ENCODE results near the gene PRODH2.

The PRODH2 gene

DNA sequence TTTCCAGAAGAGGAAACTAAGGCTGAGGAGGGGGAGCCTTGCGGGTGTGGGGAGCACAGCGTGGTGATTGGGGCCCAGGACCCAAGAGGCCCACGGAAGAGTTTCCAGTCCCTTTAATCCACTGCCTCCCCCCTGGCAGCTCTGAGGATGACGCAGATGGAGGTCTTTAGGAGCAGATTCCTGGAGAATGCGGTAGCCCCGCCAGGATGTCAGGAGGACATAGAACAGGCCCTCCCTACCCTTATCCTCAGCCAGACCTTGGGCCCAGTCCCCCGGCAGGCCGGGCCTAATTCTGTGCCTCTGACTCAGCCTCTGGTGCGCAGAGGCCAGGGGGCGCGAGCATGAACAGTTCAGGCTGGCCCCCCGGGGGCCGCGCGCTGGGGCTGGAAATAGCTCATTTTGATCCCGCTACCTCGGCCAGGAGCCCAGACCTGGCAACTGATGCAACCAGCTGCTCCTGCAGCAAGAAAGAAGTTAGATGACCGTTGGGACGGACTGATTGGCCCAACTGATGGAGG is 55.4 kb downstream of the PRODH2 start:
- peak; percentile 31 to 47 for DNase-seq

DNA sequence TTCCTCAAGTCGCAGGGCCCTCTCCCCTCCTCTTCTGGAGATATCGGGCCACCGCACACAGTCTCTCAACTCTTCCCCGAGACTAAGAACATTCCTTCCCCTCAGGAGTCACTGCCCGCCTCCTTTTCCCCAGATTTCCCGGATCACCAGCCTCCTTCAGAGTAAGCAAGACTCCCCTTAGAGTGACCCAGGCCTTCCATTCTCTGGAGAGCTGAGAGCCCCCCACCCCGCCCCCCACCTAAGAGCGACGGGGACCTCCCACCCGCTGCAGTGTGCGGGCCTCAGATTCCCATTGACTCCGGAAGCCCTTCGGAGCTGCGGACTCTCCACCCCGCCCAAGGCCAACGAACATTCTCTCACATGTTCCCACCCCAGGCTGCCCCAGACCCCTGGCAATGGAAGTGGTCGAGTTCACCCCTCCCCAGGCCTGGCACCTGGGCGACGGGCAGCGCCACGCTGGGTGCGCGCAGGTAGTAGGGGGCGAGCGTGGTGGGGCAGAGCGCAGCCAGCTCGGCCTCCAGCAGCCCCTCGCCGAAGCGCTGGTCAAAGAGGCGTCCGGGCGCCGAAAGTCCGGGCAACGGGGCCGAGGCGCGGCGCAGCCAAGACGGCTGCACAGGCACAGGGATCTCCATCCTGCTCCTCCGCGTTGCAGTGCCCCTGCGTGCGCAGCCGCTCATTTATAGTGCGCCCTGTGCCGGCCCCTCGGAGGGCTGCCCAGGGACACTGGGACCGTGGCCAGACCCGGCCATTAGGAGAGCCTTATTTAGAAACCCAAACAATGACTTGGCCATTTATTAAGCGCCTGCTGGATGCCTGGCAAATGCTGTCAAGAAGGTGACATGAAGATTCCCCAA is 56.0 kb downstream of the PRODH2 start, which contains the start of gene HSPB6:
TSS of gene HSPB6 (minus strand) at position 653 of the 854 bp plus-strand sequence. CDS start at position 632, 21 bp downstream.
- no peak for DNase-seq

DNA sequence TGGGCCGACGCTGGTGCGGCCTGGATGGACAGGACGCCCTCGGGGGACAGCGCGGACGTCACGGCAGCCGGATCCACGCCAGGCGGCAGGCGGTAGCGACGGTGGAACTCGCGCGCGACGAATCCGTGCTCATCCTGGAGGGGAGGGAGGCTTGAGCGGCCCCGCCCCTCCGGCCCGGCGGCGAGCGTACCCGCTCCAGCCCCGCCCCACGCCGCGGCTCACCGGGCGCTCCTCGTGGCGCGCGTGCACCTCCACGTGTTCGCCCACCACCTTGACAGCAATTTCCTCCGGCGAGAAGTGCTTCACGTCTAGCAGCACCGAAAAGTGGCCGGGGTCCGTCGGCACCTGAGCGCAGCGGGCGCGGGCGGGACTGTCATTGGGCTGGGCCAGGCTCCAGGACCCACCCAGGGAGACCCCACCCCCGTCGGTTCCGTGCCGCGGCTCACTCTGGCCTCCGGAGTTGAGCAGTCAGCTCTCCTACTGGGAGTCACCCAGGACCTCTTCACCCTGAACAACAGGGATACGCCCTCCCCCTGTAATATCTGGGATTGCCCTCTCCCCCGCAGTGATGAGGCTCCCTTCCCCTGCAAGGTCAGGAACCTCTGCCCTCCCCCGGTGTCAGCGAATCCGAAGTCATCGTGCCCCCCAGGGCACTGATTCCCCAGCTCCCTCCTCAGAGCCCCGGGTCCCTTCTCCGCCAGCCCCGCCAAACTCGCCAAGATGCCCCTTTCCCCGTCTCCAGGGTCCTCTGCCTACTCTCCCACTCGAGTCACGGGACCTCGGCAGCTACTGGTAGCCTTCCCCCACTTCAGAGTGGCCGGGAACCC is 56.9 kb downstream of the PRODH2 start:
- peak; percentile 54 to 62 for DNase-seq

DNA sequence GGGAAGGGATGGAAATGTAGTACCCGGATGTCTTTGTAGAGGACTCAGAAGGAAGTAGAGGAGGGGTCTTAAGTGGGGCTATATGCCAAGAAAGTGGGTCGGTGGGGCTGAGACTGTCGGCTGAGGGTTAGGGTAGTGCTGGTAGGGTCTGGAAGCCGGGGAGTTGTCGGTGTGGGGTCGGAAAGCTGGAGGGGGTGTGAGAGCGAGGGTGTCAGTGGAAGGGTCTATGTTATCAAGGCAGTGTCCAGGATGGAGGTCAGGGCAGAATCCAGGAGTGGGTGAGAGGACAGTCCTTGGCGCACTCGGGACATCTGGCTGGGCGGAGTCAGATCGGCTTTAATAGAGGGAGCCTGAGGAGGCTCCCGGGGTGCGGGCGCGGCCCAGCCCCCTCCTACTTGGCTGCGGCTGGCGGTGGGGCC is 57.5 kb downstream of the PRODH2 start:
- DNase-seq, result no peak

DNA sequence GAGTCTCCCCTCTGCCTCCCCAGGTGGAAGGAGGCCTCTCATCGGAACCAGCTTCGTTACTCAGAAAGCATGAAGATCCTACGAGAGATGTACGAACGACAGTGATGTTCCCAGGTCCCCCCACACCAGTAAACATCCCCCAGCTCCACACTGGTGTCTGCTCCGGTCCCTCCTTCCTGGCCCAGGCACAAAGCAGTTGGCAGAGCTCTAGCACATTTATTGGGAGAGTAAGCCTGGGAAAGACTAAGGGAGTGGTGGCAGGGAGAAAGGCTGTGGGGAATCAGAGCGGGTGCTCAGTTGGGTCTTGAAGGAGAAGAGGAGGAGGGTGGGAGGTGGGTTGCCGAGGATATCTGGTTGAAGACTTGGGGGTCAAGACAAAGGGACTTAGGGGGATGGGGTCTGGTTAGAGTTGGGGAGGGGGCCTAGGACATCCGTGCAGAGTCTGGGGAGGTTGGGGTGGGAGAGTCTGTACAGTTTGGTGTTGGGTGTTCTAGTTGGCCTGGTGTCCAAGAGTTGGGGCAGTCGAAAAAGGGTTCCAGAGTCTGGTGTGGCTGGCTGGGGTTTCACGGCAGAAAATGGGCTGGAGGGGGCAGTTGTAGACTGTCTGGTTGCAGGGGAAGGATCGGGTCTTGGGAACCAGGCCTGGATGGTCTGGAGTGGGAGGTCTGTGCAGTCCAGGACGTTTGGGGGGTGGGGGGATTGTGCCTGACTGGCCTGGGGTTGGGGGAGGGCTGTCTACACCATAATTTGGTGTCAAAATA is 58.1 kb downstream of the PRODH2 start:
- DNase-seq, result no peak

DNA sequence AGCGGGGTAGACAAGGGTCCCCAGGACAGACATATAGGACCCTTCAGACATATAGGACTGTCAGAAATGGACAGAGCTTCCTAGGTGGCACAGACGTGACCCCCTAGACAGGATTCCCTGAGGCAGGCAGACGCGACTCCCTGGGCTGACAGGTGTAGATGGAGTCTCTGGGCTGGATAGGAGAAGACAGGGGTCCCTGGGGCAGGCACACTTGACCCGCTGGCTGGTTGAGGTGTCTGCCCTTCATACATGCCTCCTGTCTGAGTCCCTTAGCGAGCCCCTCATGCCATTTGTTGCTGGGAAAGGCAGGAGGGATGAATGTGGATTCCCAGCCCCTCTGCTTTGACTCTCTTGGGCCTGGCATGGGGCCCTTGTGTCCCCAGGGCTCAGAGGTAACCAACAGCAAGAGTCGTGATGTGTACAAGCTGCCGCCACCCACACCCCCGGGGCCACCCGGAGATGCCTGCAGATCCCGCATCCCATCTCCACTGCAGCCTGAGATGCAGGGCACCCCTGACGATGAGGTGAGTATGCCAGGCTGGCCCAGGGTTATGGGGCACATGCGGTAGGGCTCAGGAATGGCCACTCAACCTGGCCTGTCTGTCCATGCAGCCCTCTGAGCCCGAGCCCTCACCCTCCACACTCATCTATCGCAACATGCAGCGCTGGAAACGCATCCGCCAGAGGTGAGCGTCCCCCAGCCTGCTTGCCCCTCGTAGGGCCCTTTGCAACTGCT is 58.8 kb downstream of the PRODH2 start:
- no peak for DNase-seq

DNA sequence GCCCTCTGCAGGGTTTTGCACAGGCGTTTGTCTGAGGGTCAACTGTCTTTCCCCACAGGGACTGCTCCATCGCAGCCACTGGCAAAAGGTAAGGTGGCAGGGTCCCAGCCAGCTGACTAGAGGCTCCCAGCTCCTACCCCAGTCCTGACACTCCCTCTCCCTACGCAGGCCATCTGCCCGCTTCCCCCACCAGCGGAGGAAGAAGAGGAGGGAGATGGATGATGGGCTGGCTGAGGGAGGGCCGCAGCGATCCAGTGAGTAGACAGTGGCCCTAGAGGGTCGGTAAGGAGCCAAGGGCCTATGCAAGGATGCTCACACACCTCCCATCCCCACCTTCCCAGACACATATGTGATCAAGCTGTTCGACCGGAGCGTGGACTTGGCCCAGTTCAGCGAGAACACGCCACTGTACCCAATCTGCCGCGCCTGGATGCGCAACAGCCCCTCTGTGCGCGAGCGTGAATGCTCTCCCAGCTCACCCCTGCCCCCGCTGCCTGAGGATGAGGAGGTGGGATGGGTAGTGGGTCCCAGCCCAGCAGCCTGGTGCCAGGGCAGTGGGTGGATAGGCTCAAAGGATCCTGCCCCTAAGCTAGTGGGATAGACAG is 59.8 kb downstream of the PRODH2 start:
- DNase-seq, result no peak

DNA sequence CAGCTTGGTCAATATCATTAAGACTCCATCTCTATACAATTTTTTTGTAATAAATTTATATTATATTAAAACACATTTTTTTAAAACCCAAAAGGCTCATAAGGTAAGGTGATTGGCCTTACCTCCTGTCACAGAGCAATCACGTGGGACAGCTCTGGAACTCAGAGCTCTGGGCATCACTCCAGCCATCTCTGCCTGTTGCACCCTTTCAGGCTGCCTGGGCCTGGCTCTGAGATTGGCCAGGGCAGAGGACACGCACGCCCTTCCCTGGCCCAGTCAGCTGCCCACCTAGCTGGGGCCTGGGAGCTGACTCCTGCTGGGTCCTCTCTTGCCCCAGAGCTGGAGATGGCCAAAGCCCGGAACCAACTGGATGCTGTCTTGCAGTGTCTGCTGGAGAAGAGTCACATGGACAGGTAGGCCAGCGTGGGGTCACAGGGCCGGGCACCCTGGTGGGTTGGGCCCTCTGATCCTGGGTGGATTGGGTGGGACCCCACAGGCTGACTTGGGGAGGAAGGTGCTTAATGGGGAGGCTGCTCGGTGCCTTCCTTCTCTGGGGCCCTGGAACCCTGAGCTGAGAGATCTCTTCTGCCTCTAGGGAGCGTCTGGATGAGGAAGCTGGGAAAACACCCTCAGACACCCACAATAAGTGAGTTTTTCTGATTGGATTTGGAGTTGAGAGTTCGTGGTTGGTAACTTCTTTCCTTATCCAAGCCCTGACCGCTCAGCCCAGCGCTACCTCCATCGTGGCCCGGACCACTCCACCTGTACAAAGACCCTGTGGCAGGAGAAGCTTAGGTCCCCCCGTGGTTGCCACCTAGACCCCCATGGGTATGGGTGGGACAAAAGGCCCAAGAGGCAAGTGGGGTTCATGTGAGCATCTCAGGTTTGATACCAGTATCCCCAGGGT is 60.6 kb downstream of the PRODH2 start:
- DNase-seq, result no peak

DNA sequence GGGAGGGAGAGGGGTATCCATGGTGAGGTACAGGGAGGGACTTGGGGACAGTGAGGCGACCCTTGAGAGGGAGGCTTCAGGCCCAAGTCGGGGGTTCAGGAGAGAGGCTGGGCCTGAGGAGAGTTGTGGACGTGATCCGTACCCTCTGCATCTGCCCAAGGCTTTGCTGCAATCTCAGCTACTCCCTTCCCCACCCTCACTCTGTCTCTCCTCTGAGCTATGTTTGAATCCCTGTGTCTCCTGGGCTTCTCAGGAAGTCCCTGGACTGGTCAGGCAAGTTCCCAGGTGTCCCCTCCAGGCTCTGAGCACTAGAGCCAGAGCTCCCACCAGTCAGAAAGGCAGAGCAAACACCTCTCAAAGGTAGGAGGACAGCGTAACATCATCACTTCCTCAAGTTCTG is 62.5 kb downstream of the PRODH2 start:
- DNase-seq, result no peak
